Dedifferentiated amniotic fluid mesenchymal stem cell (primary cell): ENCODE data around the gene PRKCG.

Source experiments
- DNase-seq: peaks from one replicate; pipeline ENCODE4 v3.0.0-alpha.2; 2016; ENCODE audit errors: extremely low spot score

Gene PRKCG

DNA sequence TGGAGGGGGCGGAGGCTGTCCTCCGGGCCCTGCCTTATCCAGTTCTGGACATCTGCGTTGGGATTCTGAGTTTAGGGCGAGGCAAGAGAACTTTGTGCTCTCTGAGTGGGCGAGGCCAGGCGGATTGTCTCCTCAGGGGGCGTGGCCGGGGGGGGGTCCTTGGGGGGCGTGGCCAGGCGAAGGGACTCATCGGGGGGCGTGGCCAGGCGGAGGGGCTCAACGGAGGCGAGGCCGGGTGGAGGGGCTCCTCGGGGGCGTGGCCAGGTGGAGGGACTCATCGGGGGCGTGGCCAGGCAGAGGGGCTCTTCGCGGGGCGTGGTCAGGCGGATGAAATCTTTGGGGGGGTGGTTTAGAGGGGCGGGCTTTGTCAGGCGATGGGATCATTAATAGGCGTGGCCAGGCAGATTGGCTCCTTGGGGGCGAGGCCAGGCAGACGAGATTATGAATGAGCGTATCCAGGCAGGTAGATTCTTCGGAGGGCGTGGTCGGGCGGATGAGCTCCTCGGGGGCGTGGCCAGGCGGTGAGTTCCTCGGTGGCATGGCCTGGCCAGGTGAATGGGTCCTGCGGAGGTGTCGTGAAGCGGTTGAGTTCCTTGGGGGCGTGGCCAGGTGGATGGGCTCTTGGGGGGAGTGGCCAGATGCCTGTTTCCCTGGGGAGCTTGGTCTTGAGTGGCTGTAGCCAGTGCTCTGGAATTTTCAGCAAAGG lies 16.8 kb downstream of the PRKCG start:
- DNase-seq = no peak

DNA sequence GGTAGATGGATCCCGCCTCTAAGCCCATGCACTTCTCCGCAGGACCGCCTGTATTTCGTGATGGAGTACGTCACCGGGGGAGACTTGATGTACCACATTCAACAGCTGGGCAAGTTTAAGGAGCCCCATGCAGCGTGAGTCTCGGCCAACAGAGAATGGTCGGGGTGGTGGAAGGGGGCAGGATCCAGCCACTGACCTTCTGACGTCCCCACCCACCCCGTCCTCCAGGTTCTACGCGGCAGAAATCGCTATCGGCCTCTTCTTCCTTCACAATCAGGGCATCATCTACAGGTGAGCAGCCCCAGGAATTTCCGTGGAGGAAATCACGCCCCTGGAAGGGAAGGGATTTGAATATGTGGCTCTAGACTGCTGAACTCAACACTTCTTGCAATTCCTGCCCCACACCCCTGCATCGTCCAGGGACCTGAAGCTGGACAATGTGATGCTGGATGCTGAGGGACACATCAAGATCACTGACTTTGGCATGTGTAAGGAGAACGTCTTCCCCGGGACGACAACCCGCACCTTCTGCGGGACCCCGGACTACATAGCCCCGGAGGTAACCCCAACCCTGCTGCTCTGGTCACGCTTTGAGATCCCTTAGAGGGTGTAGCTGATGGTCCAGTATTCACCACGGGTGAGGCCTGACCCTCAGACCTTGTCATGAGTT lies 18.3 kb downstream of the PRKCG start:
- DNase-seq = no peak

DNA sequence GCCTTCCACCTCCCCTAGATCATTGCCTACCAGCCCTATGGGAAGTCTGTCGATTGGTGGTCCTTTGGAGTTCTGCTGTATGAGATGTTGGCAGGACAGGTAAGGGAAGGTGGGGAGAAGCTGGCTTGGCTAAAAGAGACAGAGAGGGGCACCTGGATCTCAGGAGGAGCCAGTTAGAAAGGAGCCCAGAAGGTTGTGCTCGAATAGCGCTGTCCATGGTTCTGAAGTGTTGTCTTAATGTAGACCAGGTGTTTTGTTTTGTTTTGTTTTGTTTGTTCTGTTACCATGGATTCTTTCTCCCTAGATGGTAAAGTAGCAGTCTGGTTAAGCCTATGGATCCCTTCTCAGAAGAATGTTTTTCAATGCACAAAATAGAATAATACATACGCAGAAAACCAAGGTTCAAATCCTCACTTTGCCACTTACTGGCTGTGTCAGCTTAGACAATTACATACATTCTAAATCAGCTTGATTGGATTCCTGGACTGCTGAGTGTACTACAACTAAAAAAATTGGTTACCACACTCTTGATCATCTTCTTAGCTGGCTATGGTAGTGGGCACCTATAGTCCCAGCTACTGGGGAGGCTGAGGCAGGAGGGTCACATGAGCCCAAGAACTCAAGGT lies 21.2 kb downstream of the PRKCG start:
- DNase-seq = no peak

DNA sequence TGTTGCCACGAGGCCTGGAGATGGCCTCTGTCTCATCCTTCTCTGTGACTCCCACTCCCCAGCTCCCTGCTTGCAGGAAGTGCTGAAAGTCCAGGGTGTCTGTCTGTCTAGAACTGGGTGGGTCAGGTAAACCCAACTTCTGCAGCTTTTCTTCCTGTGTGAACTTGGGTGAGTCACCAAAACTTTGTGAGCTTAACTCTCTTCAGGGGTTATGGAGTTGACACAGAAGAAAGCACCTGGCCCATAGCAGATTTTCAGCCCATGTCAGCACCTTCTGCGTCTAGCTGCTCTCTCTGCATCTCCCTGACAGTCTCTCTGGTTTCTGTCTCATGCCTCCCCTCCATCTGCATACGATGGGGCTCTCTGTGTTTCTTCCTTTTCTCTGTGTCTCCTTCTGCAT lies 22.9 kb downstream of the PRKCG start:
- no peak for DNase-seq

DNA sequence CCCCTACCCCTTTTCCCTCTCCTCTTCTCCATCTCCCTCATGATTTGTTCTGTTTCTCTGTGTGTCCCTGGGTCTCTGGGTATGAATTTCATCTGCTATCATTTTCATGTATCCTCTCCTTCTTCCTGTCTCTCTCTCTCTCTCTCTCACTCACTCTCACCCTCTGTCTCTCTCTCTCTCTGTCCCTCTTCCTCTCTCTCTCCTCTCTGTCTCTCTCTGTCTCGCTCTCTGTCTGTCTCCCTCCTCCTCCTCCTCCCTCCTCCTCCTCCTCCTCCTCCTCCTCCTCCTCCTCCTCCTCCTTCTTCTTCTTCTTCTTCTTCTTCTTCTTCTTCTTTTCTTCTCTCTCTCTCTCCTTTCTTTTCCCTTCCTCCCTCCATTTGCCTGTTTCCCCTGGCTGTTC lies 23.8 kb downstream of the PRKCG start:
- DNase-seq = no peak

DNA sequence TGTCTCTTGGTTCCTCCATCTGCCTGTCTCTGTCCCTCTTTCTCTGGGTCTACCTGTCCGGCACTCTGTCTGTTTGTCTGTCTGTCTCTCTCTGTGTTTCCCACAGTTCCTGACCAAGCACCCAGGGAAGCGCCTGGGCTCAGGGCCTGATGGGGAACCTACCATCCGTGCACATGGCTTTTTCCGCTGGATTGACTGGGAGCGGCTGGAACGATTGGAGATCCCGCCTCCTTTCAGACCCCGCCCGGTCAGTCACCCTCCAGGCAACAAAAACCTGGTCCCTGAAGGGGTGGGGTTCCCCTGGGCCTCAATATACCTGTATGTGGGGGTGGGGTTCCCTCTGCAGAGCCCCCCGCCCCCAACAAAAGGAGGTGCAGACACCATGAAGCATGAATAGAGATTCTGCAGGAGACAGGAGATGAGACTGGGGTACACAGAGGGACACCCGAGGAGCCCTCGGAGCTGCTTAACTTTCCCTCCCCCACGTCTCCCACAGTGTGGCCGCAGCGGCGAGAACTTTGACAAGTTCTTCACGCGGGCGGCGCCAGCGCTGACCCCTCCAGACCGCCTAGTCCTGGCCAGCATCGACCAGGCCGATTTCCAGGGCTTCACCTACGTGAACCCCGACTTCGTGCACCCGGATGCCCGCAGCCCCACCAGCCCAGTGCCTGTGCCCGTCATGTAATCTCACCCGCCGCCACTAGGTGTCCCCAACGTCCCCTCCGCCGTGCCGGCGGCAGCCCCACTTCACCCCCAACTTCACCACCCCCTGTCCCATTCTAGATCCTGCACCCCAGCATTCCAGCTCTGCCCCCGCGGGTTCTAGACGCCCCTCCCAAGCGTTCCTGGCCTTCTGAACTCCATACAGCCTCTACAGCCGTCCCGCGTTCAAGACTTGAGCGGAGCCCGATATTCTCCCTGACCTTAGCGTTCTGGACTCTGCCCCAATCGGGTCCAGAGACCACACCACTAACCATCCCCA lies 24.5 kb downstream of the PRKCG start:
- no peak for DNase-seq

DNA sequence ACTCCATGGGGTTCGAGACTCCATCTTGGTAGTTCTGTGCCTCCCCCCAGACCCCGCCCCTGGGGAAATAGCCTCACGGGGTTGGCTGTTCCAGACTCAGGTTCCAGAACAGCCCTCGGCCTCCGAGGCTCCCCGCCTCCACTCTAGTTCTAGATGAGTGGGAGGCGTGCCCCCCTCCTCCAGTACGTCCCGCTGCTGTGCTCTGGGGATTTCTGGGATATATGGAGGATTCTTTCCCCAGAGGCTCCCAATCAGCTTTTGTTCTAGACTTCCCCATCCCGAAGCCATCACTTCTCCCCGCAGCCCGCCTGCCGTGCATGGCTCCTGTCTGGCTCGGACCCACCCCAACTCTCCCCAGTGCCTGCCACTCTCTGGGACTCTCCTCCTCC lies 25.2 kb downstream of the PRKCG start:
- DNase-seq = no peak

DNA sequence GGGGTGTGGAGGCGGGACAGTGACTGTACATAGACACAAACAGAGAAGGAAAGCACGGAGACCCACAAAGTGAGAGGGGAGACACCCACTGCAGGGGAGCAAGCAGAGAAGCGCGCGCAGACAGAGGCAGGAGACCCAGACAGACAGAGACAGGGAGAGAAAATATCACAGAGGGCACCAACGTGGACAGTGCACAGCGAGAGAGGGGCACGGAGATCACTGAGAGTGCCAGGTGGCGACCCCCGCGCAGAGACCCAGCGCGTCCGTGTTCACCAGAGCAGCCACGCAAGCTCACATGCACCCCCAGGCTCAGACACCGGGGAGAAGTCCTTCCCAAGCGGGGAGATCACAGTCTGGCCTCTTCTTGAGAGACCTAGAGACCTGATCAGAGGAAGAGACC lies 25.7 kb downstream of the PRKCG start:
- DNase-seq = no peak

DNA sequence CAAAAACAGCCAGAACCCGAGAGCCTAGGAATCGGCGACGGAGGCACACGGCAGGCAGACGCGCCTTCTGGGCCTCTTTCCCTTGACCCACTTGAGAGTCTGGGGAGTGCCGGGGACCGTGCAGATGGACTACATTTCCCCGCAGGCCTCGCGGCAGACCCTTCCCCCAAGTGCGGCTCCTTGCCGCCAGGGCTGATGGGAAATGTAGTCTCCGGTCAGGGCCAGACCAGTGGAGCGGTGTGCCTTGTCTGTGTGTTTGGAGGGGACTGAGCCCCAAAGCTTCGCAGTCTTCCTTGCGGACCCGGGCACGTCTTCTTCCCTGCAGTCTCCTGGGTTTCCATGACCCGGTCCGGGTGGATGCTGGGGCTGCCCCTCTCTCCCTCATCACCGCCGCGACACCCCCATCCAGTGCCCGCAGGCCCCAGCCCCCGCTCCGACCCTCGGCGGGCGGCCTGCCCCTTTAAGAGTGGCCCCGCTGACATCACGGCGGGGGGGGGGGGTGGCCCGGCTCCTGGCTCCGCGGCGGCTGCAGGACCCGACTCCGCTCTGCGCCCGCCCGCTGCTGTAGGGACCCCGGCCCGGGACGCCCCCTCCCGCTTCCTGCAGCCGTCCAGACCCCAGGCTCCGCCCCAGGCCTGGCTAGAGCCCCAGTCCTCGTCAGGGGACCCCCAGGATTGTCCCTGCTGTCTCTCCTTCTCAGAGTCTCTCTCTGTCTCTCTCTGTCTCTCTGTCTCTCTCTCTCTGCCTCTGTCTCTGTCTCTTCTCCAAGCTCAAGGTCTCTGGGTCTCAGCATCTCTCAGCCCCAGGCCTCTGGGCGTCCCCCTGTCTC lies 26.3 kb downstream of the PRKCG start:
- no peak for DNase-seq

DNA sequence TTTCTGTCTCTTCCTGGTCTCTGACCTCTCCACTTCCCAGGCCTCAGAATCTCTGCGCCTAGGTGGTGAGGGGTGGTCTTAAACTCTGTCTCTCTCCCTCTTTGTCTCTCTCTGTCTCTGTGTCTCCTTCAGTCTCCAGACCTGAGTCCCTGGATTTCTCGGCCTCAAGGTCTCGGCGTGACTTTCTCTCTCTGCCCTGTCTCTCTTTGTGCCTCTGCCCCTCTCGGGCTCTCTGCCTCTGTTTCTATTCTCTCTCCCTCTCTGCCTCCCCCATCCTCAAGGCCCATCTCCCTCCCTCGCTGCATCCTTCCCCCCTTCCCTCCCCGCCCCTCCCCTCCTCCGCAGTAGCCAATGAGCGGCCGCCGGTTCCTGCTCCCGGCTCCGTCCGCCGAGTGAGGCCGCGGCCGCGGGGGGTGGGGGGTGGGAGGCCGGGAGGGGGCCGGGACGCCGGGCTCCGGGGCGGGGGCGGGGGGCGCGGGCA lies 27.0 kb downstream of the PRKCG start, which contains the start of gene CACNG7:
Gene CACNG7, plus strand, starts transcription at position 344 of the 481 bp plus-strand sequence. CDS start 3,554 bp downstream, outside the sequence.
- no peak for DNase-seq

DNA sequence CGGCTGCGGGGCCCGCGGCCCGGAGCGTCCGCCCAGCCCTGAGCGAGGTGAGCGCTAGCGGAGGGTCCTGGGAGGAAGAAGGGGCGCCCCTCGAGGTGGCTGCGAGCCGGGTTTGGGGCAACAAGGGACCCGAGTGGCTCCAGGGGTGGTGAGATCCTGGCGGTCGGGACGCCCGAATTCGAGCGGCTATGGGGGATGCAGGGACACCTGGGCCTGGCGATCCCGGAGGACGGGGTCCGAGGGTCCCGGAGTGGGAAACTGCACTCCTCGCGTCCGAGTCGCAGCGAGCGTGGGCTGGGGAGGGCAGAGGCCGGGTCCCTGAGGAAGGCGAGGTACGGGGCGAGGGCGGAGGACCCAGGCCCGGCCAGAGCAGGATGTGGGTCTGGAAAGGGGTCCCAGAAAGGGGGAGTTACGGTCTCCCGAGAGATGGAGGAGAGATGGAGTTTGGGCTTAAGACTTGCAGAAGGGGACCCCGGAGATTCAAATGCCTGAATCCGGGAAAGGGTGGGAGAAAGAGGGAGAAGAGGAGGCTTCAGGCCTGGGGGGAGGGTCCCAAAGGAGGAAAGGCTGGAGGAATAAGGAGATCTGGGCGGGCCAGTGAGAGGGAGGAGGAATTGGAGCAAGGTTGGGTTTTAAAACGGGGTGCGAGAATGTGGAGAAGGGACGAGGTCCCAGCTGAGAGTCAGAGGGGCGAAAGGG lies 27.6 kb downstream of the PRKCG start:
- DNase-seq = no peak

DNA sequence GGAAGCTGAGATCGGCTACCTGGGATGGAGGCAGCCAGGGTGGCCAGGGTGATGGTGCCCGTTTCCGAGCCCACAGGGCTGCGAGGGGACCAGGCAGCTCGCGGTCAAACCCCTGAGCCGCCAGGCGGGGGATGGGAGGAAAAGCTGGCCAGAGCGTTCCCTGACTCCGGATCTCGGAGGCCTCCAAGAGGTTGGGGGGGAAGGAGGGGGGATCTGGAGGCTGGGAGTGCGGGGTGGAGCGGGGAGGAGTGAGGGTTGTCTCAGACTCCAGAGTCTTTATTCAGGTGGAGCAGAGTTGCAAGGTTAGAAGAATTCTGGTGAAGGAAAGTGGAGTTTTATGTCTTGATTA lies 28.1 kb downstream of the PRKCG start:
- DNase-seq = no peak

DNA sequence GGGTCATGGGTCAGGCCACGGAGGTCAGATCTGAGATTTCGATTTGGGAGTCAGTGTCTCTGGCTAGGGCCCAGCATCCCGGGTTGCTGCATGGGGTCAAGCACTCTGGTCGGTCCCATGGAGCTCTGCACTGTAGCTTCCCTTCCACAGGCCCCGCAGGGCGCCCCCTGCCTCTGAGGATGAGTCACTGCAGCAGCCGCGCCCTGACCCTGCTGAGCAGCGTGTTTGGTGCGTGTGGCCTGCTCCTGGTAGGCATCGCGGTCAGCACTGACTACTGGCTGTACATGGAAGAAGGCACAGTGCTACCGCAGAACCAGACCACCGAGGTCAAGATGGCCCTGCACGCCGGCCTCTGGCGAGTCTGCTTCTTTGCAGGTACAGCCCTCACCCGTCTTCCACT lies 30.7 kb downstream of the PRKCG start:
- no peak for DNase-seq

DNA sequence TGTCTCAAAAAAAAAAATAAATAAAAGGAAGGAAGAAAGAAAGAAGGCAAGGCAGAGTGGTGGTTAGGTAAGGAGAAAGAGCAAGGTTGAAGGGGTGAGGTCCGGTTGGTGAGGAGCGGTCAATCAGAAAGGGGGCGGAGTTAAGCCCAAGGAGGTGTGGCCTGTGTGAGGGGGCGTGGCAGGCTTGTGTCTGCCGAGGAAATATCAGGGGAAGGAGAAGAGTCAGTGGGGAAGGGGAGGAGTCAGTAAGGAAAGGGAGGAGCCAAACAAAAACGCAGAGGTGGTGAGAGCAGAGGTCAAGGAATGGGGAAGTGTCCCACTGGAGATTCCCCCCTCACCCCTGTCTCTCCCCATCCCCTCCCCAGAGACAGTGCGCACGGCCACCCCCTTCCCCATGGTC lies 33.0 kb downstream of the PRKCG start:
- no peak for DNase-seq

DNA sequence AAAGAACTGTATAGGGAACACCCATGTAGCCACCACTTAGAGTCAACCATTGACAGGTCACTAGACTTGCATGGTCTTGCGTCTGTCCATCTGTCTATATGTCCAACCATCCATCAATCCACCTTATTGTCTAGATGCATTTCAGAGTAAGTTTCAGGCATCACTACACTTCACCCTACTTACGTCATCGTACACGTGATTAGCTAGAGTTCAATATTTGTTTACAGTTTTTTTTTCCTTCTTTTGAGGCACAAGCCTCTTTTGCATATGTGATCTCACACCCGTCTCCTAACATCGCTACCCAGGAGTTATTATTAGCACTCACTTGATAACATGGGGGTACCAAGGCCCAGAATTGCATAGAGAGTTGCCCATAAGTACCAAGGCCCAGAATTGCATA lies 34.0 kb downstream of the PRKCG start:
- DNase-seq = no peak

DNA sequence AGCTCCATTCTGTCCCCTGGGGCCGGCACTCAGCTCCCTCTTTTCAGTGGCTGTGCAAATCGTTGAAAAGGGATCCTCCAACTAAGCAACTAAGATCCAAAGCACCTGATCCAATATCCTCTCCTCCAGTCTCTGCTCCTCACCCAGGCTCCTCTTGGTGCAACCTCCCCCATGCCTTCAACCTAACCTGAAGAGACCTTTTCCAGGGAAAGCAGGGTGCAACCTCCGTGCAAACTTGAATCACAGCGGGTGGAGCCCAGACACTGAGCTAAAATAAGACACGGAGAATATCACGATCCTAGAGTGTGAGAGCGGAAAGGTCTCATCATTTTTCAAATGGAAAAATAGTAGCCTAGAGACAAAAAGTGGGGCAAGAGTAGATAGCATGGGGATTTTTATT lies 35.4 kb downstream of the PRKCG start:
- DNase-seq = no peak

DNA sequence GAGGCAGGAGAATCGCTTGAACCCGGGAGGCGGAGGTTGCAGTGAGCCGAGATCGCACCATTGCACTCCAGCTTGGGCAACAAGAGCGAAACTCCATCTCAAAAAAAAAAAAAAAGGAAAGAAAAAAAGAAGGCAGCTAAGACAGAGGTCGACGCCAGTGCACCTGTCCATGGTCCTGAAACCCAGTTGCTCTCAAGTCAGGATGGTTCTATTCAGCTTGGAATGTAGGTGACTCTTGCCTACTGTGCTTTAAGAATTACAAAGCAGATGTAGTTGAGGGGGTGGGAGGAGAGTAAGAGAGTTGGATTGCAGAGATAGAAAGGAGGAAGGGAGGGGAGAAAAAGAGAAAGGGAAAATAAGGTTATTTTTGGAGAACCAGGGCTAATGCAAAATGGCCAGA lies 45.7 kb downstream of the PRKCG start:
- peak; percentile 59 for DNase-seq

DNA sequence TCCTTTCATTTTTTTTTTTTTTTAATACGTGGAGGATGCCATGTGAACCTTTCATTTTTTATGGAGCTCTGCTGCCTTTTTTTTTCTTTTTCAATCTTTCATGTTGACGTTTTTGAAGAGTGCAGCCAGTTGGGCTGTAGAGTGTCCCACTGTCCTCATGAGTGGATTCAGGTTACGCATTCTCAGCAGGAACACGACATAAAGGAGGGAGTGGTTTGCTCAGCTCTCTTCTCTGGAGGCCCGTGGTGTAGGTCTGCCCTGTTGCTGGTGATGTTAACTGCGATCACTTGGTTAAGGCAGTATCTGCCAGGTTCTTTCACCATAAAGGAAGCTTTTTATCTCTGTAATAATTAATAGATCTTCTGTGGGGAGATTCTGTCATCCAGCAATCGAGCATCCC lies 54.0 kb downstream of the PRKCG start:
- no peak for DNase-seq

DNA sequence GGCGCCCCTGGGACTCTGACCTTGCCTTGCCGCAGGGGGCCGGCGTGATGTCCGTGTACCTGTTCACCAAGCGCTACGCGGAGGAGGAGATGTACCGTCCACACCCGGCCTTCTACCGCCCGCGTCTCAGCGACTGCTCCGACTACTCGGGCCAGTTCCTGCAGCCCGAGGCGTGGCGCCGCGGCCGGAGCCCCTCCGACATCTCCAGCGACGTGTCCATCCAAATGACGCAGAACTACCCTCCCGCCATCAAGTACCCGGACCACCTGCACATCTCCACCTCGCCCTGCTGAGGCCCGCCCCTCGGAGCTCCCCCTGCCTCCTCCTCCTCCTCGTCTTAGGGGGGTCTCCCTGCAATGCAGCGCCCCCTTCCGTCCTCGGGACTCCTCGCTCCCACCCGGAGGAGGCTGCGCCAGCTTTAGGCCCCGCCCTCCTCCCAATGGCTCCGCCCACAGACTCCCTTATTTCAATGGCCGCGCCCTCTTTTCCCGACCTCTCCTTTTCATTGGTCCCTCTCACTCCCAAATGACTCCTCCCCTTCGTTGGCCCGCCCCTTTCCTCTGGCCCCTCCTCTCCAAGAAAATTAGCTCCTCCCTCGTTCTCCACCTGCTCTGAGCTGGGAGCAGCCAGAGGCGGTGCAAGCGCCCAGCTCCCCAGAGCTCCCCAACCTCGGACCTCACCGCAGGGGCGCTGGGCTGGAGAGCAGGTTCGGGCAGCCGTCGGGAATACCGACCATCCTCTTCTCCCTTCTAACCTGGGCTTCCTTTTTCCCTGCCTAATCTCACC lies 60.2 kb downstream of the PRKCG start:
- DNase-seq = no peak

DNA sequence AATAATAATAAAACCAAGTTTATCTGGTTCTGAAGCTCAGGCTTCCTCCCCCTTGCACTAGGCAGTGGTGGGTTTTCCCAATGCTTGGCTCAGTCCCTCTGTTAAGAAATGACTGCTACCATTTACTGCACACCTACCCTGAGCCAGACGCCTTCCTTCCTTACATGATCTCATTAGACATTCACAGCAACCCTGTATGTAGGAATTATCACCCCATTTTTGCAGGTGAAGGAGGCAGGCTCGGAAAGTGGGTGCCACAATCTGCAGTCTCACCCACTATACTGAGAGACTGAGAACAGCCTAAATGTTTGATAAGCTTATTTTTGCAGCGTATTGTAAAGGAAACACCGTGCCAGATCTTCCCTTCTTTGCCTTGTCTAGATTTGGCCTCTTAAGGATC lies 62.4 kb downstream of the PRKCG start:
- no peak for DNase-seq
